CD14-positive monocyte (primary cell): ENCODE results near the gene HMHB1. TPM values are rescaled to one million over a fixed set of nuclear protein-coding genes. Genes with fewer than 3 reads are reported as not detected.

Experiments
- DNase-seq, 3 donors: peaks; one replicate each; pipeline ENCODE4 v3.0.0-alpha.2; 2011 to 2022
- H2AFZ ChIP-seq: 2 replicates; pipeline ENCODE4 v1.6.0; 2012; ENCODE audit warnings: mild to moderate bottlenecking, low read depth, low read length, inconsistent platforms; ENCODE audit not compliant: insufficient read depth, poor library complexity, severe bottlenecking
- H3K27ac ChIP-seq, 2 donors: 1 replicate in 1 of 2; 2 replicates in 1 of 2; pipeline ENCODE4 v1.5.1; 2012 to 2013; ENCODE audit warnings: low read length in 2 of 2, control low read depth in 1 of 2, inconsistent platforms in 1 of 2, low read depth in 1 of 2, mild to moderate bottlenecking in 1 of 2
- H3K27me3 ChIP-seq, 2 donors: one replicate each; pipeline versions ENCODE4 v1.6.0 to v1.6.1; 2011 to 2013; ENCODE audit warnings: low read length in 2 of 2; ENCODE audit not compliant: control insufficient read depth in 2 of 2, insufficient read depth in 2 of 2
- H3K36me3 ChIP-seq, 2 donors: replicated peaks in 1 of 2; 1 replicate in 1 of 2; 2 replicates in 1 of 2; pipeline versions ENCODE4 v1.5.1 to v1.6.1; 2012 to 2013; ENCODE audit warnings: low read length in 2 of 2, control low read depth in 1 of 2, inconsistent platforms in 1 of 2, mild to moderate bottlenecking in 1 of 2; ENCODE audit not compliant: insufficient read depth in 2 of 2, control insufficient read depth in 1 of 2
- H3K4me1 ChIP-seq, 2 donors: 1 replicate in 1 of 2; 2 replicates in 1 of 2; pipeline versions ENCODE4 v1.5.1 to v1.6.1; 2012 to 2013; ENCODE audit warnings: low read length in 2 of 2, control low read depth in 1 of 2, inconsistent platforms in 1 of 2, mild to moderate bottlenecking in 1 of 2, moderate library complexity in 1 of 2; ENCODE audit not compliant: insufficient read depth in 2 of 2, control insufficient read depth in 1 of 2
- H3K4me2 ChIP-seq: replicated peaks from 2 replicates; pipeline ENCODE3; 2012; ENCODE audit warnings: low read length, moderate library complexity, mild to moderate bottlenecking; ENCODE audit not compliant: poor library complexity, severe bottlenecking; ENCODE audit errors: extremely low read depth
- H3K4me3 ChIP-seq, 3 experiments: fragments of 200-600 bp in 1 of 3; sonication (generic) in 1 of 3; replicated peaks in 1 of 3; 1 replicate in 2 of 3; 2 replicates in 1 of 3; pipeline ENCODE4 v1.5.1; 2011 to 2013; ENCODE audit warnings: low read length in 3 of 3, mild to moderate bottlenecking in 3 of 3, control low read depth in 2 of 3, low read depth in 2 of 3, inconsistent platforms in 1 of 3, moderate library complexity in 1 of 3
- H3K79me2 ChIP-seq: 2 replicates; pipeline ENCODE4 v1.6.0; 2012; ENCODE audit warnings: mild to moderate bottlenecking, control low read depth, inconsistent platforms, low read length, moderate library complexity; ENCODE audit not compliant: insufficient read depth
- H3K9ac ChIP-seq: 2 replicates; pipeline ENCODE4 v1.6.0; 2017; ENCODE audit warnings: low read length, mild to moderate bottlenecking; ENCODE audit not compliant: insufficient read depth, poor library complexity, severe bottlenecking
- H3K9me3 ChIP-seq, 2 donors: replicated peaks in 1 of 2; 1 replicate in 1 of 2; 2 replicates in 1 of 2; pipeline versions ENCODE4 v1.5.1 to v1.6.1; 2012 to 2013; ENCODE audit warnings: low read length in 2 of 2, control low read depth in 1 of 2; ENCODE audit not compliant: control insufficient read depth in 1 of 2, insufficient read depth in 1 of 2
- H4K20me1 ChIP-seq: 2 replicates; pipeline ENCODE4 v1.6.0; 2012; ENCODE audit warnings: mild to moderate bottlenecking, low read length, control low read depth, moderate library complexity; ENCODE audit not compliant: insufficient read depth
- H3K27ac Mint-ChIP-seq, 7 donors: one replicate each; pipeline ENCODE4 v1.8.0; 2020; ENCODE audit warnings: mild to moderate bottlenecking in 7 of 7, mixed read lengths in 7 of 7, moderate library complexity in 6 of 7, inconsistent platforms in 2 of 7
- H3K27me3 Mint-ChIP-seq, 3 donors: one replicate each; pipeline ENCODE4 v1.8.0; 2021 to 2022; ENCODE audit warnings: low read depth in 3 of 3, mild to moderate bottlenecking in 3 of 3, mixed read lengths in 3 of 3, moderate library complexity in 3 of 3, inconsistent platforms in 1 of 3
- H3K36me3 Mint-ChIP-seq, 2 donors: one replicate each; pipeline ENCODE4 v1.8.0; 2020; ENCODE audit warnings: mixed read lengths in 2 of 2, inconsistent platforms in 1 of 2, mild to moderate bottlenecking in 1 of 2
- H3K4me1 Mint-ChIP-seq: one replicate; pipeline ENCODE4 v1.8.0; 2020; ENCODE audit warnings: mild to moderate bottlenecking, mixed read lengths
- H3K4me3 Mint-ChIP-seq, 2 donors: one replicate each; pipeline ENCODE4 v1.8.0; 2020; ENCODE audit warnings: mild to moderate bottlenecking in 2 of 2, mixed read lengths in 2 of 2, moderate library complexity in 1 of 2
- H3K9me3 Mint-ChIP-seq, 7 donors: one replicate each; pipeline ENCODE4 v1.8.0; 2020 to 2022; ENCODE audit warnings: mixed read lengths in 7 of 7, mild to moderate bottlenecking in 6 of 7, moderate library complexity in 6 of 7, inconsistent platforms in 2 of 7
- CTCF ChIP-seq: fragments of 200-600 bp; IDR thresholded peaks from one replicate; pipeline ENCODE4 v1.8.0; 2022; ENCODE audit warnings: antibody characterized with exemption, mild to moderate bottlenecking
- WGBS: methylation state at CpG from one replicate; pipeline ENCODE4 v1.1.5; 2013; ENCODE audit warnings: missing lambda C conversion rate; ENCODE audit not compliant: insufficient coverage; 5-methylcytosine and 5-hydroxymethylcytosine counted together
- intact Hi-C, 2 donors: fragments of 100-400 bp; cut with micrococcal nuclease; formaldehyde crosslinking; loops; one replicate each; pipeline versions ENCODE4 v1.15.0 to v1.15.1; 2023
- polyA plus RNA-seq, 3 donors: library from polyadenylated mRNA; depleted of rRNA in 1 of 3; unstranded in 2 of 3; stranded (reverse) in 1 of 3; fragments of 300-500 nt in 2 of 3; fragments of >200 nt in 1 of 3; fragmentation: Illumina TruSeq in 2 of 3; gene quantifications; 1 replicate in 2 of 3; 2 replicates in 1 of 3; pipeline ENCODE4 v1.2.3, GENCODE V29; 2012 to 2021

The HMHB1 gene
- polyA plus RNA-seq, 3 donors, result not detected

GRCh38 chr5:143770450-143770849, 41.5 kb upstream of the HMHB1 start:
- Histone ChIP-seq H3K4me2 (no peak overlapping the region), H3K9me3 (no peaks in the 10 kb centered on the region), H2AFZ (no peak overlapping the region), H3K9ac (no peak overlapping the region), H3K4me3 (no peak overlapping the region), H3K4me1 (peaks cover 3 to 6% of the 10 kb centered on the region in 2 donors), H3K36me3 (no peaks in the 10 kb centered on the region), H3K27ac (no peak overlapping the region), H3K79me2 (no peaks in the 10 kb centered on the region), H3K27me3 (no peaks in the 10 kb centered on the region), H4K20me1 (no peaks in the 10 kb centered on the region)
- intact Hi-C loops, result no loop called here
- Mint-ChIP-seq H3K36me3 (no peaks in the 10 kb centered on the region), H3K4me1 (peaks cover 6% of the 10 kb centered on the region), H3K9me3 (no peaks in the 10 kb centered on the region), H3K4me3 (no peak overlapping the region), H3K27ac (no peak overlapping the region), H3K27me3 (peaks cover 0 to 3% (median 0%) of the 10 kb centered on the region in 3 donors)
- no CpG with 5 or more reads among the region's 3 CpGs for WGBS
- no peak for DNase-seq
- TF ChIP-seq CTCF, result no peak

GRCh38 chr5:143771189-143771588, 40.8 kb upstream of the HMHB1 start:
- no peaks in the 10 kb centered on the region for H3K36me3 Mint-ChIP-seq
- DNase-seq, result no peak

More at GRCh38 chr5:143771189-143771588, 40.8 kb upstream of the HMHB1 start:
- no peak overlapping the region for H3K4me3 Mint-ChIP-seq
- Histone ChIP-seq H3K27ac (no peak overlapping the region), H3K4me3 (no peak overlapping the region), H3K27me3 (no peaks in the 10 kb centered on the region), H3K79me2 (no peaks in the 10 kb centered on the region), H3K4me1 (peaks cover 6 to 7% of the 10 kb centered on the region in 2 donors), H2AFZ (no peak overlapping the region), H4K20me1 (no peaks in the 10 kb centered on the region), H3K9me3 (no peaks in the 10 kb centered on the region), H3K36me3 (no peaks in the 10 kb centered on the region), H3K9ac (no peak overlapping the region), H3K4me2 (no peak overlapping the region)
- no peak for TF ChIP-seq CTCF
- no peak overlapping the region for H3K27ac Mint-ChIP-seq
- H3K9me3 Mint-ChIP-seq, result no peaks in the 10 kb centered on the region
- intact Hi-C loops, result no loop called here
- H3K27me3 Mint-ChIP-seq, result peaks cover 0 to 3% (median 0%) of the 10 kb centered on the region in 3 donors
- peaks cover 7% of the 10 kb centered on the region for H3K4me1 Mint-ChIP-seq
- 90% methylated on average over 3 of the region's 4 CpGs for WGBS
